GM18520 (cell line): ENCODE data around the gene TFR2.

Source experiments
- ATAC-seq: cut with Tn5 transposase; IDR thresholded peaks from one replicate; pipeline ENCODE4 v1.9.1; 2021; ENCODE audit not compliant: unreplicated experiment

The TFR2 gene

DNA sequence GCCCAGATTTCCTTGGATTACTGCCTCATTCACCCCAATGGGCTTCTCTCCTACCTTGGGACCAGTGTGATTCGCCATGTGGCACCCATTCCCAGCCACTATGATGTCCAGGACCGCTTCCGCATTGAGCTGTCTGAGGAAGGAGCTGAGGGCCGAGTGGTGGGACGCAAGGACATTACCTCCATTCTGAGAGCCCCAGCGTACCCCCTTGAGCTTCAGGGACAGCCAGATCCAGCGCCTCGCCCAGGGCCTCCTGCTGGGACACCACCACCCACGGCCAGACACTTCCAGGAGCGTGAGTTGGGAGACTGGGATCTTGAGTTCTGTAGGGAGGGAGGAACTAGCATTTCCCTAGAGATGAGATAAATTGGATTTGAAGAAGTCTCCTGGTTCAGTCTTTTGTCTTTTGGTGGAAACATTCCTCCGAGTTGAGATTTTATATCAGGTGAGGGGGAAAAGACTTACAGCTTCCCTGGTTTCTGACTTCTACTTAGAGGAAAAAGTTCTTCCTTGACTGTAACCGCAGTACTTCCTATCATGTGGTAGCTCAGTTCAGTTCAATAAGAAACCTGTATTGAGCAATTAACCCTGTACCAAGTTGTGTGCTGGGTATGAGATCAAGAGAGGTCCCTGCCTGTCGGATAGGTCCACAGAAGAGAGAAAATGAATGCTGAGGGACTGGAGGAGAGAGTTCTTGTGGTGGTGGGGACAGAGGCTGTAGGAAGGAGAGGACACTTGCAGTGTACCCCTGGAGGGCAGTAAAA lies 27.8 kb downstream of the TFR2 start:
- no peak for ATAC-seq

DNA sequence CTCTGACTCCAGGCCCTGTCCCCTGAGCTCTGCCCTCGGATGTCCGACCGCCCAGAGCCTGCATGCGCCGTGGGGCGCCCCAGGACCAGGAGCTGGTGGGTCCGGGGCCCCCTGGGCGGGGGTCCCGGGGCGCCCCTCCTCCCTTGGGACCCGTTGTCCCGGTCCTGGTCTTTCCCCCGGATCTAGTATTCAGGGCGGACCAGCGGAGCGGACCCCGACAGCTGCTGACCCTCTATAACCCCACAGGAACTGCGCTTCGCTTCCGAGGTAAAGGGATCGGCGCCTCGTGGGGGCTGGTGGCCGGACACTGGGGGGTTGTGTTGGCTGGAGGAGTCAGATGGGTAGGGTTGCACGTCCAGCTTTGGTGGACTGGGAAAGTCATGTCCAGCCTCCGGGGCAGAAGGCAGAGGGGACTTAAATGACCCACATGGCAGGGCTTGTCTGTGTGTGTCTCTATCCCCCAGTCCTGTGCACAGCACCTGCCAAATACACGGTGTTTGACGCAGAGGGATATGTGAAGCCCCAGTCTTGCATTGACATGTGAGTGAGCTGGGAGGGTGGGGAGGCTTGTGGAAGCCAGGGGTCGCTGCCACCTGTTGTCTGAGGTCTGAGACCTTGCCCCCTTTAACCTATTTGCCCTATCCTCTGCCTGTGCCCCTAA lies 28.5 kb downstream of the TFR2 start:
- ATAC-seq = no peak

GRCh38 chr7:100611983-100612729 lies 29.2 kb downstream of the TFR2 start, which contains the start of gene MOSPD3:
TSS of gene MOSPD3 (plus strand) at chr7:100612540. CDS start at chr7:100612792, 252 bp downstream.
- ATAC-seq = peak; percentile 91

DNA sequence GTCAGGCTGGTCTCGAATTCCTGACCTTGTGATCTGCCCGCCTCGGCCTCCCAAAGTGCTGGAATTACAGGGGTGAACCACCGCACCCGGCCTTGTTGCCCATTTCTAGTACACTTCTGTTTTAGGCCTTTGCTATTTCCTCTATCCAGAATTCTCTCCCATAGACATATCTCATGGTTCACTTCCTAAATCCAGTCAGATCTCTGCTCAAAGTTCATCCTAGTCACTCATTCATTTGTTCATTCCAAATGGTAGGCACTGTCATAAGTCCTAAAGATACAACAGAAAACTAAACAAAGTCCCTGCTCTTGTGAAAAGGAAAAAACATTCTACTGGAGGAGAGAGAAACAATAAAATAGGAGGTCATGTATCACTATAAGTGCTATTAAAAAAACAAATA lies 31.4 kb downstream of the TFR2 start:
- ATAC-seq = no peak

DNA sequence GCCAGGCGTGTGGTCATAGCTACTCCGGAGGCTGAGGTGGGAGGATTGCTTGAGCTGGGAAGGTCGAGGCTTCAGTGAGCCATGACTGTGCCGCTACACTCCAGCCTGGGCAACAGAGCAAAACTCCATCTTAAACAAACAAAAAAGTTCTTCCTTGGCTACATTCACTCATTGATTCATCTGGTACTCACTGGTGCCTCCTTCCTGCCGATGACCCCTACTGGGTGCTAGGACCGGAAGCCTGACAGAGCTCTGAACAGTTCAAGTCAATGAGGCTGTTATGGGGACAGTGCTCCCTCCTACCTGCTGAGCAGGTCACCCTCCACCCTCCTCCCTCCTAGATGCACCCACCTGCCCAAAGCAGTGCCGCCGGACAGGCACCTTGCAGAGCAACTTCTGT lies 34.2 kb downstream of the TFR2 start:
- no peak for ATAC-seq

DNA sequence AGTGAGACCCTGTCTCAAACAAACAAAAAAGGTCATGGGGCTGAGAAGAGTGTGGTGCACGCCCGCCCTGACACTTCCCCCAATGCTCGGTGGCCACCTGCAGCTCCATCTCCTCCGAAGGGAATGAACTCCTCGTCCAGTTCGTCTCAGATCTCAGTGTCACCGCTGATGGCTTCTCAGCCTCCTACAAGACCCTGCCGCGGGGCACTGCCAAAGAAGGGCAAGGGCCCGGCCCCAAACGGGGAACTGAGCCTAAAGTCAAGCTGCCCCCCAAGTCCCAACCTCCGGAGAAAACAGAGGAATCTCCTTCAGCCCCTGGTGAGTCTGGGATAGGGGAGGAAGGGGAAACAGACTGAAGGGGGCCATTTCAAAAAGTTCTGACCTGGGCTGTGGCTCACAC lies 35.0 kb downstream of the TFR2 start:
- ATAC-seq = no peak

DNA sequence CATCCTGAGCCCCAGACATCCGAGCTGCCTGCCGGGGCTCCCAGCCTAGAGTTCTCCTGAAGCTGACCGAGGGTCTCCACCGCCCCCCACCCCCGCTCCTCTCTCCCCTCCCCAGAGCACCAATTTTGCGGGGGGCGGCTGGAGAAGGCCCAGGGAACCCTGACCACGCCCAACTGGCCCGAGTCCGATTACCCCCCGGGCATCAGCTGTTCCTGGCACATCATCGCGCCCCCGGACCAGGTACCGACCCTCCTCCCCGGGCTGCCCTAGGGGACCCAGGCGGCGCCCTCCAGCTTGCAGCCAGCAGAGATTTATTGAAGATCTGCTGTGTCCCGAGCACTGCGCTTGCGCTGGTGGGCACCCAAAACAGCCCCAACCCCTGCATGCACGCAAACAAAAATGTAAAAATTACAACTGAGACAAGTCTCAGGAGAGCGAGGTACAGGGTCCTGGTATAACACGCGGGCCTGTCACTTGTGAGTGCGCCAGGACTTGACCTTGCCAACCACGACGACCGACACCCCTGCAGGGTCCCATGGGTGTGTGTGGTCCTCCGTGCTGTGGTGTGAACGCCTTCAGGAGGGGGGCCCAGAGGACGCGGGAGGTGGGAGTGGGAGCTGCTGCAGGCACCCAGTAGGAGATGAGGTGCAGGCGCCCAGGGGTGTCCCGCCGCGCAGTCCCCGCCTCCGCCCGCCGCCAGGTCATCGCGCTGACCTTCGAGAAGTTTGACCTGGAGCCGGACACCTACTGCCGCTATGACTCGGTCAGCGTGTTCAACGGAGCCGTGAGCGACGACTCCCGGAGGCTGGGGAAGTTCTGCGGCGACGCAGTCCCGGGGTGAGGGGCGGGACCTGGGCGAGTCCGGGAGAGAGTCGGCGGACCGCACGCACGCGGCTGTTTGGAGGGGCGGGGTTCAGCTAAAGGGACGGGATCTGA lies 36.1 kb downstream of the TFR2 start:
- no peak for ATAC-seq

DNA sequence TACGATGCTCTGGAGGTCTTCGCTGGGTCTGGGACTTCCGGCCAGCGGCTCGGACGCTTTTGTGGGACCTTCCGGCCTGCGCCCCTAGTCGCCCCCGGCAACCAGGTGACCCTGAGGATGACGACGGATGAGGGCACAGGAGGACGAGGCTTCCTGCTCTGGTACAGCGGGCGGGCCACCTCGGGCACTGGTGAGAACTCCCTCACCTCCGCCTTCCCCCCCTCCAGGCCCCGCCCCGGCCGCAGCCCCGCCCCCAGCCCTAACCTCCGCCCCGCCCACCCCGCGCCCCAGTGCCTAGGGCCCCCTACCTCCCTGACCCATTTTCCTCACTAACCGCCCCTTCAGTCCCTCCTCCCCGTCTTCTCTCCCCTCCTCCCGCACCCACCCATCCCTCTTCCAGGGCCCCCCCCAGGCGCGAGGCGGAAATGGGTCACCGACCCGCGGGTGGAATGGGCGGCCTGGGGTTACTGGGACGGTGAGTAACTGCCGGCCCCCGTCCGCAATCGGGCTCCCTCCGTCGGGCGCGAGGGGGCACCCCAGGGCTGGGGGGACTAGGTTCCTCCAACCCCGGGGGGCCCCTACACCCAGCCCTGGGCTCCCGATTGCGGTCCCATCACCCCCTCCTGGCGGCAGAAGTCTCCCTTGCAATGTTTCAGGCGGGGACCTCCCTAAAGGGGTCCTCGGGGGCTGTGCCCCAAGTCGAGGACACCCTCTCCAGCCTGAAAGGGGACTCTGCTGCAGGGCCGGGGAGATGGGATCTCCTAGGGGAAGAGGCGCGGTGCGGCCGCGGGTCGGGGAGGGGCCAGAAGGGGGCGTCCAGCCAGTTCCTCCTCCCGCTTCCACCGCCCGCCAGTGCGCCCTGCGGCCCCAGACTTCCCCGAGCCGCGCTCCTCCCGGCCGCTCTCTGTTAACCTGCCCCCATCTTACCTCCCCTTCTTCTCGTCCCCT lies 37.0 kb downstream of the TFR2 start:
- ATAC-seq = no peak

DNA sequence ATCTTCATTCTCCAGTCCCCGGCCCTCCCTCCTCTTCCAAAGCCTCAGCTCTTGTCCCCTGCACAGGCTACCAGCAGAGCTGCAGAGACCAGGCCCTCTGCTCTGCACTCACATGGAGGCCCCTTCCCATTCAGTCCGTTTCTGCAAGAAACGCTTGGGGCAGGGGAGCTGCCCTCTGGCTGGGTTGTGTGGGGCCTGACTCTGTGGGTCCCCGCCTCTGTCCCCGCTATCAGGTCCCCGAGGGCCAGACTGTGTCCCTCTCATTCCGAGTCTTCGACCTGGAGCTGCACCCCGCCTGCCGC lies 37.7 kb downstream of the TFR2 start:
- ATAC-seq = no peak

GRCh38 chr7:100602889-100603725 lies 38.2 kb downstream of the TFR2 start:
- ATAC-seq = no peak

- ATAC-seq = no peak
Observed at GRCh38 chr7:100600730-100601038, 40.7 kb downstream of the TFR2 start.

GRCh38 chr7:100599911-100600729 lies 41.2 kb downstream of the TFR2 start:
- ATAC-seq = no peak

GRCh38 chr7:100598425-100598824 lies 42.9 kb downstream of the TFR2 start:
- no peak for ATAC-seq

DNA sequence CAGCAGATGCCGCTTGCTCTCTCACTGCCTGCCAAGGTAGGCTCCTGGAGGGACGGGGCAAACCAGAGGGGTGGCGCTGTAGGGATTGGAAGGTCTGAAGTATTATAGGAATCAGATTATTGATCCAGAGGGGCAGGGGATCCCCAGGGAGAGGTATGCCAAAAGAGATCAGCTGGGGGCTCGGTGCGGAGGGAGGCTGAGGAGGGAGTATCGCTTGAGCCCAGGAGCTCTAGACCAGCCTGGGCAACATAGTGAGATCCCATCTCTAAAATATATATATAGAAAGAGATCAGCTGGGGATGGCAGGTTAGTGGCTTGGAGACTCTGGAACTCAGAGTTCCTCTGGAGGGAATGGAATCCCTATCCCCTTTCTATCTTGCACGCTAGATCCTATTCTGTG lies 46.2 kb downstream of the TFR2 start:
- ATAC-seq = no peak

DNA sequence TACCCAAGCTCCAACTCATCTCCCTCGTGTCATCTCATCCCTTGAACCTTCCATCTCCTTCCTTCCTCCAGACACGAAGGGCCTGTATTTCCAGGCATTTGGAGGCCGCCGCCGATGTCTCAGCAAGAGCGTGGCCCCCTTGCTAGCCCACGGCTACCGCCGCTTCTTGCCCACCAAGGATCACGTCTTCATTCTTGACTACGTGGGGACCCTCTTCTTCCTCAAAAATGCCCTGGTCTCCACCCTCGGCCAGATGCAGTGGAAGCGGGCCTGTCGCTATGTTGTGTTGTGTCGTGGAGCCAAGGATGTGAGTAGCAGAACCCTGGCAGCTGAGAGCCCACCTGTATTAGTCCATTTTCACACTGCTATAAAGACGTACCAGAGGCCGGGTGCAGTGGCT lies 49.8 kb downstream of the TFR2 start:
- no peak for ATAC-seq

DNA sequence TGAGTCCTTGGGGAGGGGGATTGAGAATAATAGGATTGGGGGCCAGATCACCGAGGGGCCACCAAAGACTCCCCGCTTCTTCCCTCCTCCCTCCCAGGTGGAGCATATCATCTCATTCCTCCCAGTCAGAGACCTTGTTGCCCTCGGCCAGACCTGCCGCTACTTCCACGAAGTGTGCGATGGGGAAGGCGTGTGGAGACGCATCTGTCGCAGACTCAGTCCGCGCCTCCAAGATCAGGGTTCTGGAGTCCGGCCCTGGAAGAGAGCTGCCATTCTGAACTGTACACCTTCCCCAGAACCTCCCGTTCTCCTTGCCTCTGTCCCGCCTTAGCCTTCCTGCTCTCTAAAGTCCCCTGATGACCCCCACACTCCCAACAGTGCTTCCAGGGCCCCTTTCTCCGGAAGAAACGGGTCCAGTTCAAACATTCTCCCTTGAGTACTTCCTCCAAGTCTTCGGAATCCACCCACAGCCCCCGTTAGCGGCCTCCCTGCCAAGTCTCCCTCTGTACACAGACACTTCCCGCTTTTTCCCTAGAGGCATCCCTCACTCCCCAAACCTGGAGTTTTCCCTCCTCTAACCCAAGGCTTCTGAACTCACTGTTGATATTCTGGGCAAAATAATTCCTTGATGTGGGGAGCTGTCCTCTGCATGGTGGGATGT lies 51.1 kb downstream of the TFR2 start:
- ATAC-seq = no peak

DNA sequence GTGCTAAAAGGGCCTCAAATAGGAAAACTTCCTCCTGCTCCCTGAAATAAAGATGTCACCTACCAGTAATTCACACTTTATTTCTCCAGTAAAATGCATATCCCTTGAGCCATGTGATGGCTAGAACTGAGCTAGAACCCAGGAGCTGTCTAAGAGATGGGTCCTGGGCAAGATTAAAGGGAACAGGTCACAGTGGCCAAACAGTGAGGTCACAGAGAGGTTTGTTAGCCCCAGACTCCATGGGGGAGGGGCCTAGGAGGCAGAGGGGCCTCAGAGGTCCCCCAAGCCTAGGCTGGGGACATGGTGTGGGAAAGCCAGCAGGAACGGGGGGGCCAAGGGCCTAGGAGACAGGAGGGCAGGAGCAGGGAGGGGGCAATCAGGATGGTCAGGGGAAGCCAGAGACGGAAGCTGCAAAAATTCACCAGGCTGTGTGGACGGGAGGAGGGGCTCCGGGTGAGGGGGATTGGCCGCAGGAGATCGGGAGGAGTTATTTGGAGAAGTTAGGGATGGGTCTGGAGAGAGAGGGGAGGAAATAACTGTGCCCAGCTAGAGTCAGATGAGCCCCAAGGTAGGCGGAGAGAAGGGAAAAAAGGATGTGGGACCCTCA lies 51.9 kb downstream of the TFR2 start:
- ATAC-seq = no peak
